DOHH2 (cell line): ENCODE results near the gene MTF1.

Source experiments
- H3F3A ChIP-seq: fragments of 200-600 bp; sonication (generic), shearing (Covaris generic); 2 replicates; pipeline ENCODE4 v1.6.0; 2016; ENCODE audit warnings: antibody characterized with exemption, mild to moderate bottlenecking; ENCODE audit not compliant: control insufficient read depth, insufficient read depth
- H3K27ac ChIP-seq: fragments of 200-600 bp; sonication (generic); 2 replicates; pipeline ENCODE4 v1.5.1; 2014; ENCODE audit warnings: low read depth, mild to moderate bottlenecking, low read length, moderate library complexity
- H3K27me3 ChIP-seq: fragments of 200-600 bp; sonication (generic); 2 replicates; pipeline ENCODE4 v1.6.1; 2014; ENCODE audit warnings: mild to moderate bottlenecking, low read length, mixed read lengths; ENCODE audit not compliant: control insufficient read depth
- H3K36me3 ChIP-seq: fragments of 200-600 bp; sonication (generic); 2 replicates; pipeline ENCODE4 v1.6.1; 2014; ENCODE audit warnings: mild to moderate bottlenecking, low read length, moderate library complexity, mixed read lengths; ENCODE audit not compliant: control insufficient read depth
- H3K4me1 ChIP-seq: fragments of 200-600 bp; sonication (generic); 2 replicates; pipeline ENCODE4 v1.6.1; 2014; ENCODE audit warnings: mild to moderate bottlenecking, low read length, mixed read lengths; ENCODE audit not compliant: control insufficient read depth
- H3K4me2 ChIP-seq: fragments of 200-600 bp; sonication (generic); 2 replicates; pipeline ENCODE4 v1.6.0; 2014; ENCODE audit warnings: mild to moderate bottlenecking, low read length, moderate library complexity
- H3K4me3 ChIP-seq: fragments of 200-600 bp; sonication (generic); 2 replicates; pipeline ENCODE4 v1.5.1; 2014; ENCODE audit warnings: mild to moderate bottlenecking, low read length, mixed read lengths
- H3K79me2 ChIP-seq: fragments of 200-600 bp; sonication (generic); 2 replicates; pipeline ENCODE4 v1.6.1; 2014; ENCODE audit warnings: mild to moderate bottlenecking, low read length, mixed read lengths; ENCODE audit not compliant: control insufficient read depth
- H3K9me2 ChIP-seq: fragments of 200-600 bp; sonication (generic); replicated peaks from 2 replicates; pipeline ENCODE4 v1.6.1; 2014; ENCODE audit warnings: mild to moderate bottlenecking, low read length, mixed read lengths; ENCODE audit not compliant: control insufficient read depth
- H3K9me3 ChIP-seq: fragments of 200-600 bp; sonication (generic); 2 replicates; pipeline ENCODE4 v1.6.1; 2014; ENCODE audit warnings: antibody characterized with exemption, low read length, mixed read lengths; ENCODE audit not compliant: control insufficient read depth, insufficient read depth
- H4K20me1 ChIP-seq: fragments of 200-600 bp; sonication (generic); 2 replicates; pipeline ENCODE4 v1.6.0; 2014; ENCODE audit warnings: low read depth, mild to moderate bottlenecking, antibody characterized with exemption, low read length, moderate library complexity; ENCODE audit not compliant: control insufficient read depth, insufficient read depth
- EZH2phosphoT487 ChIP-seq: fragments of 200-600 bp; sonication (generic); IDR thresholded peaks from 2 replicates; pipeline ENCODE4 v1.6.1; 2017; ENCODE audit warnings: borderline replicate concordance, mild to moderate bottlenecking, antibody characterized with exemption, low read length, moderate library complexity, mixed read lengths
- TF ChIP-seq, protein P1 (sequence below): fragments of 200-600 bp; sonication (generic); IDR thresholded peaks from one replicate; pipeline ENCODE4 v1.5.1; 2014; ENCODE audit warnings: antibody characterized with exemption, mild to moderate bottlenecking, low read depth, low read length; ENCODE audit not compliant: poor library complexity, severe bottlenecking

The MTF1 gene

GRCh38 chr1:37813529-37814145 is 45.8 kb downstream of the MTF1 start:
- Histone ChIP-seq H3K27me3 (no peaks in the 10 kb centered on the region), H3K36me3 (peaks cover 52% of the 10 kb centered on the region), H3K9me2 (no peaks in the 10 kb centered on the region), H3K4me1 (peaks cover 18% of the 10 kb centered on the region), H3F3A (no peaks in the 10 kb centered on the region), H3K4me3 (no peak overlapping the region), H3K27ac (no peak overlapping the region), H3K4me2 (no peak overlapping the region), H4K20me1 (no peaks in the 10 kb centered on the region; the same call in 1 of the 2 replicates), H3K79me2 (peaks cover 10% of the 10 kb centered on the region), H3K9me3 (no peaks in the 10 kb centered on the region)
- TF ChIP-seq EZH2phosphoT487, result no peak
- TF ChIP-seq, protein P1, sequence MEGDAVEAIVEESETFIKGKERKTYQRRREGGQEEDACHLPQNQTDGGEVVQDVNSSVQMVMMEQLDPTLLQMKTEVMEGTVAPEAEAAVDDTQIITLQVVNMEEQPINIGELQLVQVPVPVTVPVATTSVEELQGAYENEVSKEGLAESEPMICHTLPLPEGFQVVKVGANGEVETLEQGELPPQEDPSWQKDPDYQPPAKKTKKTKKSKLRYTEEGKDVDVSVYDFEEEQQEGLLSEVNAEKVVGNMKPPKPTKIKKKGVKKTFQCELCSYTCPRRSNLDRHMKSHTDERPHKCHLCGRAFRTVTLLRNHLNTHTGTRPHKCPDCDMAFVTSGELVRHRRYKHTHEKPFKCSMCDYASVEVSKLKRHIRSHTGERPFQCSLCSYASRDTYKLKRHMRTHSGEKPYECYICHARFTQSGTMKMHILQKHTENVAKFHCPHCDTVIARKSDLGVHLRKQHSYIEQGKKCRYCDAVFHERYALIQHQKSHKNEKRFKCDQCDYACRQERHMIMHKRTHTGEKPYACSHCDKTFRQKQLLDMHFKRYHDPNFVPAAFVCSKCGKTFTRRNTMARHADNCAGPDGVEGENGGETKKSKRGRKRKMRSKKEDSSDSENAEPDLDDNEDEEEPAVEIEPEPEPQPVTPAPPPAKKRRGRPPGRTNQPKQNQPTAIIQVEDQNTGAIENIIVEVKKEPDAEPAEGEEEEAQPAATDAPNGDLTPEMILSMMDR, result no peak

- H3K4me2 ChIP-seq, result no peak overlapping the region
Measured at GRCh38 chr1:37811027-37811655, 48.3 kb downstream of the MTF1 start.

GRCh38 chr1:37809942-37810341 is 49.5 kb downstream of the MTF1 start:
- no peak overlapping the region for H3K4me2 ChIP-seq
- H3F3A ChIP-seq, result no peaks in the 10 kb centered on the region
- H3K9me2 ChIP-seq, result no peaks in the 10 kb centered on the region
- no peak overlapping the region for H3K4me3 ChIP-seq
- no peak for TF ChIP-seq EZH2phosphoT487
- TF ChIP-seq, protein P1, result no peak
- H3K4me1 ChIP-seq, result peaks cover 27% of the 10 kb centered on the region
- H3K79me2 ChIP-seq, result peaks cover 44% of the 10 kb centered on the region
- H4K20me1 ChIP-seq, result peaks cover 10% of the 10 kb centered on the region
- no peaks in the 10 kb centered on the region for H3K27me3 ChIP-seq
- H3K27ac ChIP-seq, result no peak overlapping the region
- H3K36me3 ChIP-seq, result peaks cover 51% of the 10 kb centered on the region
- no peaks in the 10 kb centered on the region for H3K9me3 ChIP-seq

More at GRCh38 chr1:37811027-37811655, 48.3 kb downstream of the MTF1 start:
- TF ChIP-seq, protein P1, result peak; percentile 91
- TF ChIP-seq EZH2phosphoT487, result no peak
- Histone ChIP-seq H3K4me1 (peaks cover 27% of the 10 kb centered on the region), H3K27ac (no peak overlapping the region), H3K4me3 (no peak overlapping the region), H3K9me3 (no peaks in the 10 kb centered on the region), H3K9me2 (no peaks in the 10 kb centered on the region), H4K20me1 (peaks cover 10% of the 10 kb centered on the region), H3K36me3 (peaks cover 51% of the 10 kb centered on the region), H3K79me2 (peaks cover 32% of the 10 kb centered on the region), H3F3A (no peaks in the 10 kb centered on the region), H3K27me3 (no peaks in the 10 kb centered on the region)
